Panc1 (cell line): Measurements from ENCODE around the gene CSTB. TPM values are rescaled to one million over a fixed set of nuclear protein-coding genes. Genes with fewer than 3 reads are reported as not detected.

Experiments used
- ATAC-seq: fragments of 200-7000 bp; cut with Tn5 transposase; 2 replicates; pipeline ENCODE4 v1.9.1; 2020; ENCODE audit warnings: mild to moderate bottlenecking, moderate library complexity
- BruUV-seq: library from RNA; stranded (reverse); fragments of 400-500 nt; replicated peaks from 2 replicates; lab custom pipeline; 2021; lab: Mats Ljungman, UMichigan
- CTCF ChIA-PET: fragments of 300-600 bp; sonication (Branson Sonifier 250); formaldehyde crosslinking; loops from one replicate; lab custom pipeline; 2022; ENCODE audit warnings: antibody characterized with exemption; lab: Charles Lee
- POLR2A ChIA-PET: fragments of 300-600 bp; sonication (Branson Sonifier 250); formaldehyde crosslinking; loops from one replicate; lab custom pipeline; 2022; ENCODE audit warnings: antibody characterized with exemption; lab: Charles Lee
- DNase-seq: peaks from one replicate; pipeline ENCODE4 v3.0.0-alpha.2; 2010; ENCODE audit warnings: low read depth, low spot score
- H3K27ac ChIP-seq: 2 replicates; pipeline ENCODE4 v1.5.1; 2011; ENCODE audit warnings: mild to moderate bottlenecking, low read length, inconsistent platforms
- H3K27me3 ChIP-seq: fragments of 200-500 bp; sonication (Bioruptor generic); 2 replicates; pipeline ENCODE4 v1.6.0; 2014; ENCODE audit warnings: low read length, inconsistent platforms; ENCODE audit not compliant: control insufficient read depth, insufficient read depth
- H3K36me3 ChIP-seq: fragments of 200-500 bp; sonication (Bioruptor generic); 2 replicates; pipeline ENCODE4 v1.5.1; 2014; ENCODE audit warnings: inconsistent platforms, mild to moderate bottlenecking, low read length, moderate library complexity; ENCODE audit not compliant: control insufficient read depth, insufficient read depth
- H3K4me1 ChIP-seq: 2 replicates; pipeline ENCODE4 v1.5.1; 2011; ENCODE audit warnings: inconsistent platforms, mild to moderate bottlenecking, low read length, moderate library complexity; ENCODE audit not compliant: control insufficient read depth, insufficient read depth
- H3K4me3 ChIP-seq, 2 experiments: 2 replicates each; pipeline ENCODE4 v1.5.1; 2011 to 2012; ENCODE audit warnings: low read depth in 2 of 2, low read length in 2 of 2, mild to moderate bottlenecking in 2 of 2, inconsistent platforms in 1 of 2, moderate library complexity in 1 of 2
- H3K9me3 ChIP-seq: fragments of 200-500 bp; sonication (Bioruptor generic); 2 replicates; pipeline ENCODE4 v1.5.1; 2014; ENCODE audit warnings: low read depth, mild to moderate bottlenecking, inconsistent platforms, low read length, moderate library complexity; ENCODE audit not compliant: control insufficient read depth, insufficient read depth
- POLR2AphosphoS5 ChIP-seq: IDR thresholded peaks from 2 replicates; pipeline ENCODE4 v1.6.1; 2012; ENCODE audit warnings: mild to moderate bottlenecking, low read depth, low read length, moderate library complexity
- SIN3A ChIP-seq: IDR thresholded peaks from 2 replicates; pipeline ENCODE4 v1.6.1; 2012; ENCODE audit warnings: low read depth, mild to moderate bottlenecking, low read length, moderate library complexity, borderline replicate concordance; ENCODE audit not compliant: insufficient read depth
- TCF7L2 ChIP-seq: IDR thresholded peaks from 2 replicates; pipeline ENCODE4 v1.6.1; 2011; ENCODE audit warnings: mild to moderate bottlenecking, low read depth, low read length, inconsistent platforms
- in situ Hi-C: cut with HindIII; loops from 2 replicates; pipeline ENCODE4 v1.10.0; 2016; ENCODE audit warnings: low sequenced_read_pairs, low pct_unique_long_range_greater_than_20kb
- intact Hi-C: fragments of 100-400 bp; cut with micrococcal nuclease; formaldehyde crosslinking; loops from one replicate; pipeline ENCODE4 v1.10.0; 2022; ENCODE audit not compliant: unreplicated experiment
- total RNA-seq: library from RNA; stranded (reverse); gene quantifications from one replicate; pipeline ENCODE4 v1.2.1, GENCODE V29; 2021; ENCODE audit not compliant: unreplicated experiment
- TF ChIP-seq, protein P1 (sequence below): fragments of 450-650 bp; IDR thresholded peaks from 2 replicates; pipeline ENCODE4 v1.5.1; 2017; ENCODE audit warnings: mild to moderate bottlenecking
- TF ChIP-seq, protein P2 (sequence below), 2 experiments: IDR thresholded peaks; 2 replicates each; pipeline ENCODE4 v1.6.1; 2011 to 2012; ENCODE audit warnings: low read depth in 2 of 2, control low read depth in 1 of 2, low read length in 1 of 2, mild to moderate bottlenecking in 1 of 2, moderate library complexity in 1 of 2; ENCODE audit not compliant: insufficient read depth in 1 of 2

Gene CSTB
- total RNA-seq, 1 experiment from 2014 or later = 72.5 TPM

GRCh38 chr21:43751955-43752591 lies 24.0 kb downstream of the CSTB start:
- Histone ChIP-seq H3K9me3 (no peaks in the 10 kb centered on the region), H3K4me1 (no peaks in the 10 kb centered on the region), H3K4me3 (no peak overlapping the region), H3K36me3 (no peaks in the 10 kb centered on the region), H3K27ac (no peak overlapping the region), H3K27me3 (no peaks in the 10 kb centered on the region)
- ATAC-seq (no peak), DNase-seq (no peak)
- intact Hi-C loops (no loop called here), in situ Hi-C loops (no loop called here)
- TF ChIP-seq, protein P1, sequence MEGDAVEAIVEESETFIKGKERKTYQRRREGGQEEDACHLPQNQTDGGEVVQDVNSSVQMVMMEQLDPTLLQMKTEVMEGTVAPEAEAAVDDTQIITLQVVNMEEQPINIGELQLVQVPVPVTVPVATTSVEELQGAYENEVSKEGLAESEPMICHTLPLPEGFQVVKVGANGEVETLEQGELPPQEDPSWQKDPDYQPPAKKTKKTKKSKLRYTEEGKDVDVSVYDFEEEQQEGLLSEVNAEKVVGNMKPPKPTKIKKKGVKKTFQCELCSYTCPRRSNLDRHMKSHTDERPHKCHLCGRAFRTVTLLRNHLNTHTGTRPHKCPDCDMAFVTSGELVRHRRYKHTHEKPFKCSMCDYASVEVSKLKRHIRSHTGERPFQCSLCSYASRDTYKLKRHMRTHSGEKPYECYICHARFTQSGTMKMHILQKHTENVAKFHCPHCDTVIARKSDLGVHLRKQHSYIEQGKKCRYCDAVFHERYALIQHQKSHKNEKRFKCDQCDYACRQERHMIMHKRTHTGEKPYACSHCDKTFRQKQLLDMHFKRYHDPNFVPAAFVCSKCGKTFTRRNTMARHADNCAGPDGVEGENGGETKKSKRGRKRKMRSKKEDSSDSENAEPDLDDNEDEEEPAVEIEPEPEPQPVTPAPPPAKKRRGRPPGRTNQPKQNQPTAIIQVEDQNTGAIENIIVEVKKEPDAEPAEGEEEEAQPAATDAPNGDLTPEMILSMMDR = no peak
- no peak for TF ChIP-seq TCF7L2
- no peak for TF ChIP-seq SIN3A
- TF ChIP-seq, protein P2, sequence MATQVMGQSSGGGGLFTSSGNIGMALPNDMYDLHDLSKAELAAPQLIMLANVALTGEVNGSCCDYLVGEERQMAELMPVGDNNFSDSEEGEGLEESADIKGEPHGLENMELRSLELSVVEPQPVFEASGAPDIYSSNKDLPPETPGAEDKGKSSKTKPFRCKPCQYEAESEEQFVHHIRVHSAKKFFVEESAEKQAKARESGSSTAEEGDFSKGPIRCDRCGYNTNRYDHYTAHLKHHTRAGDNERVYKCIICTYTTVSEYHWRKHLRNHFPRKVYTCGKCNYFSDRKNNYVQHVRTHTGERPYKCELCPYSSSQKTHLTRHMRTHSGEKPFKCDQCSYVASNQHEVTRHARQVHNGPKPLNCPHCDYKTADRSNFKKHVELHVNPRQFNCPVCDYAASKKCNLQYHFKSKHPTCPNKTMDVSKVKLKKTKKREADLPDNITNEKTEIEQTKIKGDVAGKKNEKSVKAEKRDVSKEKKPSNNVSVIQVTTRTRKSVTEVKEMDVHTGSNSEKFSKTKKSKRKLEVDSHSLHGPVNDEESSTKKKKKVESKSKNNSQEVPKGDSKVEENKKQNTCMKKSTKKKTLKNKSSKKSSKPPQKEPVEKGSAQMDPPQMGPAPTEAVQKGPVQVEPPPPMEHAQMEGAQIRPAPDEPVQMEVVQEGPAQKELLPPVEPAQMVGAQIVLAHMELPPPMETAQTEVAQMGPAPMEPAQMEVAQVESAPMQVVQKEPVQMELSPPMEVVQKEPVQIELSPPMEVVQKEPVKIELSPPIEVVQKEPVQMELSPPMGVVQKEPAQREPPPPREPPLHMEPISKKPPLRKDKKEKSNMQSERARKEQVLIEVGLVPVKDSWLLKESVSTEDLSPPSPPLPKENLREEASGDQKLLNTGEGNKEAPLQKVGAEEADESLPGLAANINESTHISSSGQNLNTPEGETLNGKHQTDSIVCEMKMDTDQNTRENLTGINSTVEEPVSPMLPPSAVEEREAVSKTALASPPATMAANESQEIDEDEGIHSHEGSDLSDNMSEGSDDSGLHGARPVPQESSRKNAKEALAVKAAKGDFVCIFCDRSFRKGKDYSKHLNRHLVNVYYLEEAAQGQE (IDR thresholded peaks at IDR 0.05; ENCODE audit: insufficient read depth in 1 of 2, low read depth in 2 of 2, low read length in 1 of 2) = no peak
- TF ChIP-seq POLR2AphosphoS5 = no peak
- no TSS peak for BruUV-seq
- ChIA-PET POLR2A (no interaction called here), CTCF (no interaction called here)

DNA sequence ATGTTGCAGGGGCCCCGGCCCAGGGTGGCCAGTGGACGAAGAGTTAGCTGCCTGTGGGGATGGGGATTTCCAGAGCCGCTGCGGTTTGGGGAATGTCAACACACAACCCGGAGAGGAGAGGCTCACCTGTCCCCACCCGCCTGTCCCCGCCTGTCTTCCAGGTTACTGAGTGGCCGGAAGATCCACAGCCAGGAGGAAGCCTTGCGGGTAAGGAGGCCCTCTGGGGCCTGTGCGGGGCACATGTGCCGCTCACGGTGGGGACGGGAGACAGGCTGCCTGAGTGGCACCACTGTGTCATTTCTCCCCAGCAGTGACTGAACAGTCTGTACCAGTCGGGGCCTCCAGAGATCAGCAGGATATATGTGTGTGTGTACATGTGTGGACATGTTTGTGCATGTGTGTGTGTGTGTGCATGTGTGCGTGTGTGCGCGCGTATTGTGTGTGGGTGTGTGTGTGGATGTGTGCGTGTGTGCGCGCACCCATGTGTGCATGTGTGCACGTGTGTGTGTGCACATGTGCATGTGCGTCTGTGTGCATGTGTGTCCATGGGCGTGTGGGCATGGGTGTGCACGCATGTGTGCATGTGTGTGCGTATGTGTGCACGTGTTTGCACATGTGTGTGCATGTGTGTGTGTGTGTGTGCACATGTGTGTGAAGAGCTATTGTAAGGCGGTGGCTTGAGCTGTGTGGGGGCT lies 25.6 kb downstream of the CSTB start:
- in situ Hi-C loops (no loop called here), intact Hi-C loops (no loop called here)
- no peak for DNase-seq
- no peaks in the 10 kb centered on the region for H3K36me3 ChIP-seq
- ChIA-PET CTCF (no interaction called here), POLR2A (no interaction called here)
- BruUV-seq = no TSS peak
- no peaks in the 10 kb centered on the region for H3K4me1 ChIP-seq
- no peak overlapping the region for H3K4me3 ChIP-seq
- no peaks in the 10 kb centered on the region for H3K27me3 ChIP-seq
- ATAC-seq = no peak
- H3K9me3 ChIP-seq = no peaks in the 10 kb centered on the region
- TF ChIP-seq TCF7L2 (no peak), SIN3A (no peak), POLR2AphosphoS5 (no peak)
- TF ChIP-seq, protein P1 = no peak
- TF ChIP-seq, protein P2 (IDR thresholded peaks at IDR 0.05; ENCODE audit: insufficient read depth in 1 of 2, low read depth in 2 of 2, low read length in 1 of 2) = no peak
- H3K27ac ChIP-seq = no peak overlapping the region
